HepG2 (cell line): ENCODE data around the gene GUCY1A2. TPM values are rescaled to one million over a fixed set of nuclear protein-coding genes. Genes with fewer than 3 reads are reported as not detected.

Source experiments
- ATAC-seq: fragments of 200-7000 bp; cut with Tn5 transposase; 3 replicates; pipeline ENCODE4 v1.9.1; 2020; ENCODE audit warnings: mild to moderate bottlenecking, moderate library complexity
- BruUV-seq: library from RNA; stranded (reverse); fragments of 400-500 nt; replicated peaks from 2 replicates; lab custom pipeline; 2021; lab: Mats Ljungman, UMichigan
- CTCF ChIA-PET: fragments of 300-600 bp; formaldehyde crosslinking; extraction: SDS; loops from one replicate; lab custom pipeline; 2021; ENCODE audit warnings: low total read pairs, inconsistent platforms, low intra/inter-chr PET ratio; lab: Yijun Ruan, JAX
- POLR2A ChIA-PET: fragments of 350-600 bp; sonication (Branson Sonifier 250); formaldehyde crosslinking; loops from one replicate; lab custom pipeline; 2020; ENCODE audit warnings: antibody characterized with exemption, inconsistent platforms; lab: Yijun Ruan, JAX
- DNase-seq: peaks from one replicate; pipeline ENCODE4 v3.0.0-alpha.2; 2015; ENCODE audit warnings: low spot score
- FAIRE-seq: peaks from 3 replicates; lab custom pipeline; 2011; peaks lifted over from hg19 to GRCh38; lab: Jason Lieb, UNC
- H2AFZ ChIP-seq: one replicate; pipeline ENCODE4 v1.6.1; 2011; ENCODE audit warnings: low read length, inconsistent platforms
- H3K27ac ChIP-seq: fragments of 300-600 bp; 3 replicates; pipeline ENCODE4 v1.8.0; 2011; ENCODE audit warnings: mixed run types, mild to moderate bottlenecking, mixed read lengths, low read length, inconsistent platforms; ENCODE audit not compliant: insufficient read depth; ENCODE audit errors: extremely low read length
- H3K27me3 ChIP-seq, 2 experiments: fragments of 200-600 bp in 1 of 2; 2 replicates in 1 of 2; 3 replicates in 1 of 2; pipeline versions ENCODE4 v1.6.0 to v1.8.0; 2011; ENCODE audit warnings: low read length in 2 of 2, mild to moderate bottlenecking in 2 of 2, moderate library complexity in 2 of 2, inconsistent platforms in 1 of 2; ENCODE audit not compliant: insufficient read depth in 2 of 2, control insufficient read depth in 1 of 2
- H3K36me3 ChIP-seq, 2 experiments: fragments of 200-600 bp in 1 of 2; replicated peaks in 1 of 2; 2 replicates in 1 of 2; 3 replicates in 1 of 2; pipeline versions ENCODE4 v1.5.1 to v1.8.0; 2011; ENCODE audit warnings: low read length in 2 of 2, inconsistent platforms in 1 of 2; ENCODE audit not compliant: insufficient read depth in 2 of 2, control insufficient read depth in 1 of 2
- H3K4me1 ChIP-seq: 2 replicates; pipeline ENCODE4 v1.5.1; 2012; ENCODE audit warnings: low read length, inconsistent platforms; ENCODE audit not compliant: insufficient read depth
- H3K4me2 ChIP-seq: 2 replicates; pipeline ENCODE4 v1.6.0; 2011; ENCODE audit warnings: low read depth, low read length, inconsistent platforms
- H3K4me3 ChIP-seq, 3 experiments: fragments of 200-600 bp in 1 of 3; sonication (generic), shearing (Covaris generic) in 1 of 3; replicated peaks in 1 of 3; 2 replicates each; pipeline ENCODE4 v1.5.1; 2011 to 2016; ENCODE audit warnings: low read length in 3 of 3, inconsistent platforms in 2 of 3, low read depth in 2 of 3, mild to moderate bottlenecking in 2 of 3, control low read depth in 1 of 3, mixed read lengths in 1 of 3; ENCODE audit not compliant: insufficient read depth in 1 of 3
- H3K79me2 ChIP-seq: one replicate; pipeline ENCODE4 v1.6.1; 2011; ENCODE audit warnings: low read length, inconsistent platforms; ENCODE audit not compliant: insufficient read depth
- H3K9ac ChIP-seq: 2 replicates; pipeline ENCODE4 v1.6.0; 2011; ENCODE audit warnings: mild to moderate bottlenecking, low read depth, low read length, inconsistent platforms; ENCODE audit not compliant: insufficient read depth
- H3K9me3 ChIP-seq: 2 replicates; pipeline ENCODE4 v1.5.1; 2012; ENCODE audit warnings: mild to moderate bottlenecking, low read length
- H4K20me1 ChIP-seq: 2 replicates; pipeline ENCODE4 v1.6.0; 2011; ENCODE audit warnings: inconsistent platforms, mild to moderate bottlenecking, low read length, moderate library complexity; ENCODE audit not compliant: insufficient read depth
- ARNT2 ChIP-seq: sonication (generic); formaldehyde crosslinking; IDR thresholded peaks from 2 replicates; pipeline ENCODE4 v1.8.0; 2022; ENCODE audit warnings: mild to moderate bottlenecking, low read depth, missing genetic modification reagents, moderate library complexity
- ATAD3A ChIP-seq: sonication (generic); formaldehyde crosslinking; IDR thresholded peaks from 2 replicates; pipeline ENCODE4 v1.4.0; 2020; ENCODE audit warnings: missing genetic modification reagents
- CHD4 ChIP-seq: fragments of 200-600 bp; sonication (generic); IDR thresholded peaks from 2 replicates; pipeline ENCODE4 v1.7.0; 2017; ENCODE audit warnings: mild to moderate bottlenecking, low read length, borderline replicate concordance
- CREB1 ChIP-seq, 2 experiments: fragments of 450-650 bp in 1 of 2; IDR thresholded peaks; 2 replicates each; pipeline ENCODE4 v1.6.1; 2016 to 2017; ENCODE audit warnings: control low read depth in 1 of 2, mild to moderate bottlenecking in 1 of 2, missing compliant biosample characterization in 1 of 2, missing genetic modification characterization in 1 of 2
- MZF1 ChIP-seq: sonication (generic); formaldehyde crosslinking; IDR thresholded peaks from 2 replicates; pipeline ENCODE4 v1.8.1; 2023; ENCODE audit warnings: mild to moderate bottlenecking, missing genetic modification reagents, borderline replicate concordance
- POLR2AphosphoS2 ChIP-seq: IDR thresholded peaks from 2 replicates; pipeline ENCODE4 v1.6.1; 2011; ENCODE audit warnings: low read depth, low read length, improper control_type of control experiment
- REXO4 ChIP-seq: sonication (generic); formaldehyde crosslinking; IDR thresholded peaks from 2 replicates; pipeline ENCODE4 v1.8.0; 2022; ENCODE audit warnings: missing genetic modification reagents, mild to moderate bottlenecking, borderline replicate concordance
- SP4 ChIP-seq: sonication (generic); formaldehyde crosslinking; IDR thresholded peaks from 2 replicates; pipeline ENCODE4 v1.8.1; 2023; ENCODE audit warnings: mild to moderate bottlenecking, missing genetic modification reagents
- TBX2 ChIP-seq: sonication (generic); formaldehyde crosslinking; IDR thresholded peaks from 2 replicates; pipeline ENCODE4 v1.5.0; 2020; ENCODE audit warnings: missing genetic modification reagents, mild to moderate bottlenecking, borderline replicate concordance
- ZBTB4 ChIP-seq: sonication (generic); formaldehyde crosslinking; IDR thresholded peaks from 2 replicates; pipeline ENCODE4 v1.4.0; 2020; ENCODE audit warnings: missing genetic modification reagents, mild to moderate bottlenecking, borderline replicate concordance
- ZBTB49 ChIP-seq: sonication (generic); formaldehyde crosslinking; IDR thresholded peaks from 2 replicates; pipeline ENCODE4 v1.4.0; 2020; ENCODE audit warnings: missing genetic modification reagents, borderline replicate concordance
- ZNF558 ChIP-seq: sonication (generic); formaldehyde crosslinking; IDR thresholded peaks from 2 replicates; pipeline ENCODE4 v1.9.0; 2022; ENCODE audit warnings: mild to moderate bottlenecking, missing genetic modification reagents, borderline replicate concordance
- ZNF580 ChIP-seq: IDR thresholded peaks from 2 replicates; pipeline ENCODE4 v1.6.1; 2016; ENCODE audit warnings: low read depth, borderline replicate concordance
- ZNF83 ChIP-seq: sonication (generic); formaldehyde crosslinking; IDR thresholded peaks from 2 replicates; pipeline ENCODE4 v1.4.0; 2020; ENCODE audit warnings: missing genetic modification reagents, mild to moderate bottlenecking, borderline replicate concordance
- ZNF878 ChIP-seq: sonication (generic); formaldehyde crosslinking; IDR thresholded peaks from 2 replicates; pipeline ENCODE4 v1.8.1; 2023; ENCODE audit warnings: mild to moderate bottlenecking, missing genetic modification reagents, moderate library complexity
- WGBS: methylation state at CpG from one replicate; pipeline ENCODE4 v1.1.6; 2017; ENCODE audit warnings: low lambda C conversion rate; 5-methylcytosine and 5-hydroxymethylcytosine counted together
- in situ Hi-C: cut with HindIII; loops from 2 replicates; pipeline ENCODE4 v1.10.0; 2017; ENCODE audit warnings: low pct_unique_long_range_greater_than_20kb; ENCODE audit not compliant: extremely low pct_ligation_motif_present
- intact Hi-C: fragments of 100-400 bp; cut with micrococcal nuclease; formaldehyde crosslinking; loops from one replicate; pipeline ENCODE4 v1.10.0; 2022; ENCODE audit not compliant: unreplicated experiment
- polyA plus RNA-seq, 8 experiments: library from polyadenylated mRNA; depleted of rRNA in 3 of 8; stranded (reverse) in 7 of 8; unstranded in 1 of 8; fragments of >200 nt; fragmentation: Illumina TruSeq in 4 of 8; extraction: Trizol in 4 of 8; gene quantifications; 2 replicates each; pipeline versions ENCODE4 v1.2.1 to v1.2.3, GENCODE V29; 2011 to 2016; ENCODE audit warnings: low read depth in 4 of 8, missing spikeins in 1 of 8, mixed read lengths in 1 of 8; ENCODE audit not compliant: insufficient read depth in 1 of 8
- total RNA-seq, 5 experiments: library from RNA; depleted of rRNA; stranded (reverse); fragments of >200 nt; fragmentation: Illumina TruSeq; extraction: Trizol; gene quantifications; 2 replicates each; pipeline ENCODE4 v1.2.3, GENCODE V29; 2016; ENCODE audit warnings: low read depth in 1 of 5

Gene GUCY1A2
- total and polyA plus RNA-seq, 2 of the 13 experiments (the other 11 are each of a cell fraction or from before 2014, with no cell fraction given): 0.01 to 0.07 TPM

DNA sequence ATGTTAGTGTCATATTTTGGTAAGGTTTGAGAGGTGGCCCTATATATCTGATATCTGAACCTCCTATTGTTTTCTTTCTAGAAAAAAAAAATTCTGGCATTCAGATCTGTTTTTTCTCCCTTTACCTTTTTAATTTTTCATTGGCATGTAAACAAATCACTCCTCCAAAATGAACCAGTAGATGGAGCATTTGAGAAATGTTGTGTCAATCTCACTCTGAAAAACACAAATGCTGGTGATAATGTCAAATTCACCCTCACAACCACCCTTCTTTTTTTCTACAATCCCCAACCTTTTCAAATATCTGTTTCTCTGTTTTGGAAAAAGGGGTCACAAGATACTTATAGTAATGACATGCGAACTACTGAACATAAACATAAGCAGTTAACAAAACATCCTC is 9.1 kb downstream of the GUCY1A2 start (continued):
- TF ChIP-seq ARNT2 (no peak), TBX2 (CRISPR knock-in tag) (no peak), CREB1 (IDR thresholded peaks at IDR 0.05) (no peak), CREB1 (CRISPR knock-in tag; IDR thresholded peaks at IDR 0.05) (no peak), ZBTB4 (CRISPR knock-in tag) (no peak), ZNF83 (CRISPR knock-in tag) (no peak)

- in situ Hi-C loops (no loop called here), intact Hi-C loops (no loop called here)
- no TSS peak for BruUV-seq
- TF ChIP-seq SP4 (CRISPR knock-in tag) (no peak), ZBTB49 (CRISPR knock-in tag) (no peak), REXO4 (CRISPR knock-in tag) (no peak), MZF1 (CRISPR knock-in tag) (no peak), ZNF878 (CRISPR knock-in tag) (no peak), POLR2AphosphoS2 (no peak), ZNF580 (CRISPR knock-in tag) (no peak), ZNF558 (CRISPR knock-in tag) (no peak), ATAD3A (CRISPR knock-in tag) (no peak), CHD4 (no peak)
- Histone ChIP-seq H3K27ac (no peak overlapping the region), H3K4me3 (no peak overlapping the region), H3K9me3 (no peaks in the 10 kb centered on the region), H4K20me1 (no peaks in the 10 kb centered on the region), H3K4me2 (no peak overlapping the region), H3K36me3 (no peaks in the 10 kb centered on the region), H2AFZ (no peak overlapping the region), H3K4me1 (no peaks in the 10 kb centered on the region), H3K27me3 (no peaks in the 10 kb centered on the region; a peak in 1 of 5 replicates), H3K9ac (no peak overlapping the region), H3K79me2 (no peaks in the 10 kb centered on the region)
- POLR2A ChIA-PET: no interaction called here
- no peak for FAIRE-seq
- no peak for DNase-seq
- CTCF ChIA-PET: no interaction called here
- WGBS: 3% methylated on average over 2 of the region's 2 CpGs
- no peak for ATAC-seq
Measured at GRCh38 chr11:107006076-107006833, 12.0 kb downstream of the GUCY1A2 start.
